ENCODE data around the gene FXYD7.

DNA sequence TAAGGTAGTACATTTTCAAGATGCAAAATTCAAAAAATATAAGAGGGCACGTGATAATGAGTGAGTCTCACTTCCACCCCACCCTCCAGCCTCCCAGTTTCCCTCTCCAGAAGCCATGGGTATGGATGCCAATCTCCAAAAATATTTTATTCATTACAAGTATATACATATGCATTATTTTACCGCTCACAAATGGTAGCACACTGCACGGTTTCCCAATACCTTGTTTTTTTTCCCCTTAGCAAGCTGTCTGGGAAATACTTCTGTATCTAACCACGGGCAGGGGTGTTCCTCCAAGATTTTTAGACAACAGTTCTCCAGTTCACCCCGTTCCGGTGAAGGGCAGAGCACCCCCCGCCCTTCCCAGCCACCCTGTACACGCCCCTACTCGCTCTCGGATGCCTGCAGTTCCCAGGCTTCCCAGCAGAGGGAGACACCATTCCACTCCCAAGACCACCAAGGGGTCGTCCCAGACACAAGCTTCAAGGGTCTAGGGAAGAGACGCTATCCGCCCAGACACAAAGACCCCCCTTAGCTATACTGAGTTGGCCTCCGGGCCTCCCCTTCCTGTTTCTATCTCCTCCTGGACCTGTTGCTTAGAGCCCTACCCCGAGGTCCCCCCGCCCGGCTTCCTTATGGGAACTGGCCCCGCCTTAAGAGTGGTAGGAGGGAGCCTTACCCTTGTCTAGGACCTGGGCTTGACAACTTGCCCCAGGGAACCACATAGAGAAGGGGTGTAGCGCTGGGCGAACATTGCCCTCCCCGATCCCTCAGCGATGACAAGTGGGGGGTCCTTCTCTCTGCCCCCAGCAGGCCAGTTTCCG, 28.5 kb upstream of the FXYD7 start:
- TF ChIP-seq SIN3A (IDR thresholded peaks at IDR 0.05; ENCODE audit: low read depth) (no peak), RAD21 (IDR thresholded peaks at IDR 0.05; ENCODE audit: low read depth) (peak; percentile 75), POLR2A (IDR thresholded peaks at IDR 0.05; ENCODE audit: borderline replicate concordance, extremely low read depth, insufficient read depth, insufficient read length) (no peak), JUND (IDR thresholded peaks at IDR 0.05) (no peak), POLR2AphosphoS5 (IDR thresholded peaks at IDR 0.05; ENCODE audit: low read depth, low read length) (no peak), ZNF274 (IDR thresholded peaks at IDR 0.05; ENCODE audit: low read depth, low read length) (no peak), TCF7L2 (IDR thresholded peaks at IDR 0.05; ENCODE audit: borderline replicate concordance, extremely low read depth, insufficient read depth, insufficient read length) (no peak), ATF3 (IDR thresholded peaks at IDR 0.05) (no peak), EZH2 (IDR thresholded peaks at IDR 0.05) (no peak), REST (IDR thresholded peaks at IDR 0.05; ENCODE audit: low read depth) (no peak), SRF (IDR thresholded peaks at IDR 0.05; ENCODE audit: low read depth) (no peak), YY1 (IDR thresholded peaks at IDR 0.05; ENCODE audit: extremely low read depth, insufficient replicate concordance, low read depth, low read length) (no peak)
- TF ChIP-seq, protein P1, sequence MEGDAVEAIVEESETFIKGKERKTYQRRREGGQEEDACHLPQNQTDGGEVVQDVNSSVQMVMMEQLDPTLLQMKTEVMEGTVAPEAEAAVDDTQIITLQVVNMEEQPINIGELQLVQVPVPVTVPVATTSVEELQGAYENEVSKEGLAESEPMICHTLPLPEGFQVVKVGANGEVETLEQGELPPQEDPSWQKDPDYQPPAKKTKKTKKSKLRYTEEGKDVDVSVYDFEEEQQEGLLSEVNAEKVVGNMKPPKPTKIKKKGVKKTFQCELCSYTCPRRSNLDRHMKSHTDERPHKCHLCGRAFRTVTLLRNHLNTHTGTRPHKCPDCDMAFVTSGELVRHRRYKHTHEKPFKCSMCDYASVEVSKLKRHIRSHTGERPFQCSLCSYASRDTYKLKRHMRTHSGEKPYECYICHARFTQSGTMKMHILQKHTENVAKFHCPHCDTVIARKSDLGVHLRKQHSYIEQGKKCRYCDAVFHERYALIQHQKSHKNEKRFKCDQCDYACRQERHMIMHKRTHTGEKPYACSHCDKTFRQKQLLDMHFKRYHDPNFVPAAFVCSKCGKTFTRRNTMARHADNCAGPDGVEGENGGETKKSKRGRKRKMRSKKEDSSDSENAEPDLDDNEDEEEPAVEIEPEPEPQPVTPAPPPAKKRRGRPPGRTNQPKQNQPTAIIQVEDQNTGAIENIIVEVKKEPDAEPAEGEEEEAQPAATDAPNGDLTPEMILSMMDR (IDR thresholded peaks at IDR 0.05 in 2 of 3, conservative IDR thresholded peaks at IDR 0.05 in 1 of 3; ENCODE audit: borderline replicate concordance in 1 of 3, insufficient read depth in 1 of 3, low read depth in 2 of 3, low read length in 2 of 3): peak; percentile 76 to 99 (median 96)

Measured in HCT116 (cell line).